HG03066 (cell line): ENCODE measurements around the gene WNT11.

Experiments used
- ATAC-seq: cut with Tn5 transposase; IDR thresholded peaks from one replicate; pipeline ENCODE4 v1.9.1; 2021; ENCODE audit warnings: low read depth; ENCODE audit not compliant: unreplicated experiment

WNT11 gene

DNA sequence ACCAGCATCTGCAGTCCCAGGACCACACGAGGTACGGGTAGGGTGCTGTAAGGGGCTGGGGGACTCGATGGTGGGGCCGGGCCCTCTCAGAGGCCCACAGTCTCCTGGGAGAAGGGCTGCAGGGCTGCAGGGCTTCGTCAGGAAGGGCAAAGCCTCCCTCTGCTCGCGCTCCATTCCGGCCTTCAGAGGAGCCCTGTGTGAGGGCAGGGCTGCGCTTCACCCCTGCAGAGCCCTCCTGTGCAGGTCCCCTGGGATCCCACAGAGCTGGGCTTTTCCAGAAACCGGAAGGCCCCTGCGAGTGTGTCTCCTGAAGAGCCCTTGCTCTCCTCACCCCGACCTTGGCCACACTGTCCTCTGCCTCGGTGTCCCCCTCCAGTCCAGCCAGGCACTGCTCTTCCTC is 27.2 kb downstream of the WNT11 start:
- ATAC-seq, result no peak

GRCh38 chr11:76177250-76177686 is 29.0 kb downstream of the WNT11 start:
- ATAC-seq, result no peak

DNA sequence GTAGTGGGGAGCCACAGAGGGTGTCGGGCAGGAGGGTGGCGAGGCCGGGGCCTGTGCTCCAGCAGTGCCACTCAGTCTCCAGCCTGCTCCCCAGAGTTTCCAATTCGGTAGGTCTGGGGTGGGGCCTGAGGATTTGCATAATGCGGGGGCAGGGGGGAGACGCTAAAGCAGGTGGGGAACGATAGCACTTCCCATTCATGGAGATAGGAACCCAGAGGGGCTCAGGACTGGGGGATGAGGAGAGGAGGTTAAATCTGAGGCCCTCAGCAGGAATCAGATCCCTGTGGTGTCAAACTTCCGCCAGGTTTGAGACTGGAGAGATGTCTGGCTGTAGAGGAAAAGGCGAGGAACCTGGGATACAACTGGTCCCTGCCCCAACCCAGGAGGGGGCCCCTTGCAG is 29.8 kb downstream of the WNT11 start:
- ATAC-seq, result no peak

DNA sequence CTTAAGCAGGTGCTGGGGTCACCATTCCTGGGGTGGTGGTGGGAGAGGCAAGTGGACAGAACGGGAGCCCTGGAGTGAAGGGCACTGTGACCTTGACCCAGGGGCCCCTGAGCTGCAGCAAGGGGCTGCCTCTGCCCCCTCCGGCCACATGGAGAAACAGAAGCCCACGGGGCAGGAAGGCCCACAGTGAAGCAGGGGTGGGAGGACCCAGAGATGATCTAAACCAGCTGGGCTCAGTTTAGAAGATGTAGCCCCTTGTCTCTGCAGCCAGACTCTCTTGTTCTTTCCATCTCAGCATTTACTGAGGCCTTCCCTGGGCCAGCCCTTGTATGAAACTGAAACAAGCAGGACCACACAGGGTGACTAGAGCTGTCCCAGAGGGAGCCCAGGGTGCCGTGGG is 30.5 kb downstream of the WNT11 start:
- ATAC-seq, result no peak

DNA sequence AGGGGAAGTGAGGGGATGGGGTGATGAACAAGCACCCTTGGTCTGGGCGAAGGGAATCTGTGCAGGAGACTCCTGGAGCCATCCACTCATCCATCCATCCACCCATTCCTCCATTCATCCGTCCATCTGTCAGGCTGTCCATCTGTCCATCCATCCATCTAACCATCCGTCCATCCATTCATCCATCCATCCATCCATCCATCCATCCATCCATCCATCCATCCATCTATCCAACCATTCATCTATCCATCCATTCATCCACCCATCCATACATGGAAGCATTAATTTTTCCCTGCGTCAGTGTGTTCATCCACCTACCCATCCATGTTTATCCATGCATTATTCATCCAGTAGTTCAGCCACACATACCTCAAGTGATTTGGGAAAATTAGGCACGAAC is 32.0 kb downstream of the WNT11 start:
- ATAC-seq, result no peak

- ATAC-seq, result no peak
Measured at GRCh38 chr11:76173663-76174062, 32.6 kb downstream of the WNT11 start.

- no peak for ATAC-seq
Measured at GRCh38 chr11:76172583-76172982, 33.7 kb downstream of the WNT11 start.

- ATAC-seq, result no peak
Measured at GRCh38 chr11:76170468-76170867, 35.8 kb downstream of the WNT11 start.

- ATAC-seq, result no peak
Measured at GRCh38 chr11:76169473-76169896, 36.8 kb downstream of the WNT11 start.

DNA sequence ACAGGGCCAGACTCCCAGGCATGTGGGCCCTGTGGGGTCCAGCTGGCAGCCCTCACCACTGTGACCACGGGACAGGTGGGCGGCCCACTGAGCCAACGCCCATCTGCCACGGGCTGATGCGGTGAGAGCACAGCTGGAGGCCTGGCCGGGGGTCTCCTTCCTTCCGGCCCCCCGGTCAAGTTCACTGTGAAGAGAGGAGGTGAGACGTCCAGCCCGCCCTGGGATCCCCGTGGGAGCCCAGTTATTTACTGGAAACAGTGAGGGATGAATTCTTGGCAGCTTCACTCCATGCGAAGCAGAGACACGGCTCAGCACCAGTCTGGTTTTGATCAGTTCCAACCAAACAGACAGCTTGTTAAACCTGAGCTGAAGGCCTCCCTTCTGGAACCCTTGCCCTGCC is 38.7 kb downstream of the WNT11 start:
- no peak for ATAC-seq

DNA sequence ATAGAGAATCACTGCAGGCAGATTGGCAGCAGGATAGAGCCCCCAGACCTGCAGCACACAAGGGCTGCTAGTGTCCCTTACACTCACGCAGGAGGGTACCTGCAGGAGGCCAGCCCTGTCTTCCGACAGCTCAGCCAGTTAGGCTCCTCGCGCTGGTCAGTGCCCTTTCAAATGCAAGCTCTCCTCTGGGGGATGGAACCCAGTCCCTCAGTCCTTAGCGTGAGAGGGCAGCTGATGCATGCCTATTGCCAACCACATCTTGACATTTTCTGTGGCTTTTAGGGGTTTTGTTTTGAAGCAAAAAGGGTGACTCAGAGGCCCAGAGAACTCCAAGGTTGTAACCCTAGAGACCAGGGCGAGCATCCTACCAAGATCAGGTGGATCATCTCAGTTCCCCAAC is 40.0 kb downstream of the WNT11 start:
- ATAC-seq, result no peak

DNA sequence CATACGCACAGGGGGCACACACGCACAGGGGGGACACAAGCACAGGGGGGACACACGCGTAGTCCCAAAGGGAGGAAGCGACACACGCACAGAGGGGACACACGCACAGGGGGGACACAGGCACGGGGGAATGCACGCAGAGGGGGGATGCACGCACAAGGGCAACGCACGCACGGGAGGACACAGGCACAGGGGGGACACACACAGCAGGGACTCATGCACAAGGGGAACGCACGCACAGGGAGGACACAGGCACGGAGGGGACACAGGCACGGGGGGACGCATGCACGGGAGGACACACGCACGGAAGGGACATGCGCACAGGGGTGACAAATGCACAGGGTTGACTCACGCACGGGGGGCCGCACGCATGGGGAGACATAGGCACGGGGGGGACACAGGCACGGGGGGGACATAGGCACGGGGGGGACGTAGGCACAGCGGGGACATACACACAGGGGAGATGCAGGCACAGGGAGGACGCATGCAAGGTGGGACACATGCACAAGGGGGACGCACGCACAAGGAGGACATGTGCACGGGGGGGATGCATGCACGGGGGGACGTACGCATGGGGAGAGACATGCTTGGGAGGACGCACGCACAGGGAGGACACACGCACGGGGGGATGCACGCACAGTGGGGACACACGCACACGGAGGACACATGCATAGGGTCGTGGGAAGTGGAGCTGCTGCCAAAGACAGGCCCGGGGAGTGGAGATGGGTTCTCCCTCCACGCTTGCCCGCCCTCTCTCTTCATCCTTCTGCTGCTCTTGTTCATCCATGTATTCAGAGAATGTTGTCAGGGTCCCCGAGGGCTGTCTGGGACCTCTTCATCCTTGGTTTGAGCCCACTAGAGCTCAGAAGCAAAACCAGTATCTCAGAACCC is 41.2 kb downstream of the WNT11 start:
- ATAC-seq, result no peak

DNA sequence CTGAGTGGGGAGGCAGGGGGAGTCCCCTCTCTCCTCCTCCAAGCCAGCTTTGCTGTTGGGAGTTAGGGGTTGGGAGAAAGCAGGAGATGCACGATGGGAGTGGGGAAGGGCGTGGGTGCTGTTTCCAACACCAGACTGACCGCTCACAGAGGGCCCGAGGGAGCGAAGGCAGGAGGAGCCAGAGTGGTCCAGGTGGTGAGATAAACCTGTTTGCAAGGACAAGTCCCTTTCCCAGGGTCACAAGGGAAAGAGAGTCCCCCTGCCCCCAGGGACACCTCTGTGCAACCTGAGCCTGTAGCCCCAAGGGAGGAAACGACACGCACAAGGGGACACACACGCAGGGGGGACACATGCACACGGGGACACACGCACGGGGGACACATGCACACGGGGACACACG is 42.2 kb downstream of the WNT11 start:
- no peak for ATAC-seq

GRCh38 chr11:76163289-76163880 is 42.9 kb downstream of the WNT11 start:
- no peak for ATAC-seq

- ATAC-seq, result no peak
Measured at GRCh38 chr11:76162336-76163288, 43.7 kb downstream of the WNT11 start.

DNA sequence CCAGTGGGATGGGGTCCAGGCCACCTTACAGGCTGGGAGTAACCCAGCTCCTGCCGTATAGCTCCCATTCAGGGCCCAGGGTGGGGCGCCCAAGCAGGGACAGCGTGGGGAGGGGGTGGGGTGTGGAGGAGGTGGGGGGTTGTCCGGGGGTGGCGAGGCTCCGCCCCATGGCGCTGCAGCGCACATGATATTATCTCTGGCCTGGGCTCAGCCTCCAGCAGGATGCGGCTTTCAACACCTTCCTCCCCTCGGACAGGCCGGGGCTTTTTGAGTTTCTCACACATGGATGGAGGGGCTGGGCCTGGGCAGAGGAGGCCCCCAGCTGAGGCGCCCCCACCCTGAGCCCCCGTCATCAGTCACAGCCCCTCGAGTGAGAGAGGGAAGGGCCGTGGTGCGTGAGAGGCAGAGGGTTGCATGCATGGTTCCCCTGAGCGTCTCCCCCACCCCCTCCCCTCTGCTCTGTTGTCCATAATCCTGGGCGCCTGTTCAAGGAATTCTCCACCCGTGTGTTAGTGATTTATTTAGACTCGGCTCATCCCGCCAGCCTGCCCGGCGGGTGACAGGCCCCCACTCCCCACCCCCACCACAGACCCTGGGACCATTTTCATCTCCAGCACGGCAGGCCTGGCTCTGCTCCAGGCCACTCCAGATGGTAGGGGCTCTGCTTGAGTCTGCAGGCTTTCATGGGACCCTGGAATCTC is 44.9 kb downstream of the WNT11 start:
- ATAC-seq, result no peak

DNA sequence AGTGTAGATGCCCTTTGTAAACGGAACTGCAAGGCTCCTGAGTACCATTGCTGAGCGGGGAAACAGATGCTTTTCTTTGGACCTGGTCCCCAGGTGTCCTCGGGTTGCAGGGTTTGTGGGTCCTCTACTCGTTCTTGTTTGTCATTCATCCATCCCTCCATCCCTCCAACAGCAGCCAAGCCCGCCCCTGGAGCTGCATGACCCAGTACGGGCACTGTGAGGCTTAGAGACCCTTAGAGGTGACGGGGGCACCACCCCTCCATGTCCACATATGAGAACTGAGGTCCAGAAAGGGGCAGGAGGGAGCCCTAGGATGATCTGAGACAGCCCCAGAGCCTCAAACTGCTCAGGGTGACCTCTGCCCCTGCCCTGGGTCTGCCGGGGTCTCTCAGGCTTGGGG is 45.4 kb downstream of the WNT11 start:
- no peak for ATAC-seq

DNA sequence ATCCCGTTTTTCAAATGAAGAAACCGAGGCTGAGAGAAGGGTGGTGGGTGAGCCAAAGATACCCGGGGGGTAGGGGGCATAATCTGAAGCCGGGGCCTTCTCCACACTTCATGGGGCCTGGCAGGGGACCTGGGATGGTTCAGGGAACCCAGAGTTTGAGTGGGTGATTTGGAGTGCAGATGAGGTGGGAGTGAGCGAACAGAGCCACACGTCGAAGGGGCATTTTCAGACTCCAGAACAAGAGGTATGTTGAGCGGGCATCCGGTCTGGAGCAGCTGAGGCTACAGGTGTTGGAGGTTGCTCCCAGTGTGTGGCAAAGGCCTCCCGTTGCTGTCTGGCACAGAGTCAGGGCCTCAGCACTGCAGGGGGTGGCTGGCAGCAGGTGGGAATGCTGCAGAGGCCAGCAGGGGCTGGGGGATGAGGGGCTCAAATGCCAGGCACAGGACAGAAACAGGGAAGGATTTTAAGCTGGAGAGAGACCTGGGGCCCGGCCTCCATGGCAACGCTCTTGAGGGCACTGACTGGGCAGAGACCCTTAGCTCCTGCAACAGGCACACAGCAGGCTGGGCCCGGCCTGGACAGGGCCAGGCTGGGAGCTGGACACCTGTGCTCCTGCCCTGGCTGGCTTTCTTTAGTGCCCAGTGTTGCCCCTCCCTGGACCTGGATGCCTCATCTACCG is 46.2 kb downstream of the WNT11 start:
- ATAC-seq, result no peak

DNA sequence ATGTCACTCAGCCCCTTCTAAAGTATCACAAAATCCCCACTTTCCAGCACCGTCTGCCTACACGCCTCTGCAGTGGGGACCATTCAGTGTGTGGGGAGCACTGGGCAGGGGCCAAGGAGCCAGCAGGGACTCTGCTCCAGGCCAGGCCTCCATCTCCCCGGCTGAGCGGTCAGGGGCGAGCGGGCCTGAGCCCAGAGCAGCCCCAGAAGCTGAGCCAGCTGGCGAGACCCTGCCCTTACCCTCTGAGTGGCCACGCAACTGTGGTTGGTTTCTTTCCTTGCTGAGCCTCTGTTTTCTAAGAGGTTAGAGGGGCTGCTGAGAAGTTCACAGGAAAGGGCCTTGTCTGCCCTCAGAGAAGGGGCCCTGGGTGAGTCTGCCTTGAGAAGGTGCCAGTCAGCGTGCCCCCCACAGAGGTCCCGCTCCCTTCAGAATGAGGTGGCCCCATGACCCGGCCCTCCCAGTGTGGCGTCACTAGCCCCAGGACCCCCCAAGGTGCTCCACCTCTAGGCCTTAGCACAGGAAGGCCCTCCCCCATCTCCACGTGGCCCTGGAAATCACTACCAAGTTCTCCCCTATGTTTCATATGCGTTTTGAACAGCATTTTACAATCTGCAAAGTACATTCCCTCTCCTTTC is 46.9 kb downstream of the WNT11 start:
- no peak for ATAC-seq
